MM.1S (cell line): Measurements from ENCODE around the gene SNX9.

Experiments used
- EZH2 ChIP-seq: fragments of 300-600 bp; sonication (generic); optimal IDR thresholded peaks from 2 replicates; pipeline ENCODE3; 2017; ENCODE audit warnings: low read depth, mild to moderate bottlenecking, antibody characterized with exemption, low read length, mixed read lengths
- TF ChIP-seq, protein P1 (sequence below): fragments of 300-600 bp; sonication (generic); IDR thresholded peaks from 2 replicates; pipeline ENCODE4 v1.5.1; 2016; ENCODE audit warnings: antibody characterized with exemption, low read length, mixed read lengths

DNA sequence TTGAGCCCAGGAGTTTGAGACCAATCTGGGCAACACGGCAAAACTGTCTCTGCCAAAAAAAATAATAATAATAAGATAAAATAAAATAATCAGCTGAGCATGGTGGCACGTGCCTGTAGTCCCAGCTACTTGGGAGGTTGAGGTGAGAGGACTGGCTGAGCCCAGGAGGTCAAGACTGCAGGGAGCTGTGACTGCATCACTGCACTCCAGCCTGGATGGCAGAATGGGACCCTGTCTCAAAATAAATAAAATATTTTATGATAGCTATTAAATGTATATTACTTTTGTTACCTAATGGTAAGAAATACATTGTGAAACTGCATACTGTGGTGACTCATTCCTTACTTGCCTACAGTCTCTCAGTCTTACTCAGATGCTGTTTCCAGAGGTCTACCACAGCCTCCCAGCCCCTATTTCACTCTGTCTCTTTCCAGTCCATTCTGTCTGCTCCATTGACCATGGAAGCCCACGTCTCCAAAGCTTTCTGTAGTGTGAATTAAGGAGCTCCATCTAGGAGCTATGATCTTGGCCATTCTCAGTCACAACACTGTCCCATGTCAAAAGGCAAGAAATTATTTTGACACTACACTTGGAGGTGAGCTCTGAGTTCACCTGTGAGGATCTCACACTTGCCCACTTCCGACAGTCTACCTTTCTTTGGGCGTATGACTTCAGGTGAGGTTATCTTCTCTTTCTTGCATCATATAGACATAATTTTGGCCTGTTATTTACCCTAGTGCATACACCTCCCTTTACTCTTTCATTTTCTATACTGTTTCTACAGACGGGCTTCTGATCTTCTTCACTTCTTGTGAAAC, 22.4 kb upstream of the SNX9 start:
- TF ChIP-seq, protein P1, sequence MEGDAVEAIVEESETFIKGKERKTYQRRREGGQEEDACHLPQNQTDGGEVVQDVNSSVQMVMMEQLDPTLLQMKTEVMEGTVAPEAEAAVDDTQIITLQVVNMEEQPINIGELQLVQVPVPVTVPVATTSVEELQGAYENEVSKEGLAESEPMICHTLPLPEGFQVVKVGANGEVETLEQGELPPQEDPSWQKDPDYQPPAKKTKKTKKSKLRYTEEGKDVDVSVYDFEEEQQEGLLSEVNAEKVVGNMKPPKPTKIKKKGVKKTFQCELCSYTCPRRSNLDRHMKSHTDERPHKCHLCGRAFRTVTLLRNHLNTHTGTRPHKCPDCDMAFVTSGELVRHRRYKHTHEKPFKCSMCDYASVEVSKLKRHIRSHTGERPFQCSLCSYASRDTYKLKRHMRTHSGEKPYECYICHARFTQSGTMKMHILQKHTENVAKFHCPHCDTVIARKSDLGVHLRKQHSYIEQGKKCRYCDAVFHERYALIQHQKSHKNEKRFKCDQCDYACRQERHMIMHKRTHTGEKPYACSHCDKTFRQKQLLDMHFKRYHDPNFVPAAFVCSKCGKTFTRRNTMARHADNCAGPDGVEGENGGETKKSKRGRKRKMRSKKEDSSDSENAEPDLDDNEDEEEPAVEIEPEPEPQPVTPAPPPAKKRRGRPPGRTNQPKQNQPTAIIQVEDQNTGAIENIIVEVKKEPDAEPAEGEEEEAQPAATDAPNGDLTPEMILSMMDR, result no peak
- no peak for TF ChIP-seq EZH2
